Fibroblast of lung (primary cell): ENCODE results near the gene ARRB1. TPM values are rescaled to one million over a fixed set of nuclear protein-coding genes. Genes with fewer than 3 reads are reported as not detected.
A peak's percentile ranks its signal among the peaks of the same experiment; 100 is the strongest.

ENCODE experiments used
- DNase-seq, 2 donors: peaks; one replicate each; pipeline versions ENCODE4 v3.0.0 to v3.0.0-alpha.2; 2010; ENCODE audit warnings: low read depth in 2 of 2
- H2AFZ ChIP-seq: 2 replicates; pipeline ENCODE4 v1.5.1; 2012; ENCODE audit warnings: low read length, control low read depth, inconsistent platforms
- H3K27ac ChIP-seq: 2 replicates; pipeline ENCODE4 v1.5.1; 2011; ENCODE audit warnings: low read length, control low read depth; ENCODE audit not compliant: insufficient read depth
- H3K27me3 ChIP-seq: 2 replicates; pipeline ENCODE4 v1.5.1; 2011; ENCODE audit warnings: mild to moderate bottlenecking, low read length; ENCODE audit not compliant: control insufficient read depth, insufficient read depth
- H3K36me3 ChIP-seq: 2 replicates; pipeline ENCODE4 v1.5.1; 2011; ENCODE audit warnings: low read length; ENCODE audit not compliant: control insufficient read depth, insufficient read depth
- H3K4me1 ChIP-seq: 2 replicates; pipeline ENCODE4 v1.5.1; 2011; ENCODE audit warnings: low read length; ENCODE audit not compliant: control insufficient read depth, insufficient read depth; ENCODE audit errors: extremely low read depth
- H3K4me2 ChIP-seq: 2 replicates; pipeline ENCODE4 v1.5.1; 2011; ENCODE audit warnings: low read length, control low read depth; ENCODE audit not compliant: insufficient read depth; ENCODE audit errors: extremely low read depth
- H3K4me3 ChIP-seq, 4 experiments: fragments of 200-600 bp in 1 of 4; sonication (generic) in 1 of 4; replicated peaks in 1 of 4; 2 replicates each; pipeline ENCODE4 v1.5.1; 2011 to 2016; ENCODE audit warnings: low read length in 4 of 4, low read depth in 3 of 4, mild to moderate bottlenecking in 3 of 4, control low read depth in 2 of 4, inconsistent platforms in 1 of 4, mixed read lengths in 1 of 4; ENCODE audit not compliant: insufficient read depth in 1 of 4; ENCODE audit errors: control extremely low read depth in 1 of 4
- H3K79me2 ChIP-seq: 2 replicates; pipeline ENCODE4 v1.5.1; 2012; ENCODE audit warnings: mild to moderate bottlenecking, low read length, inconsistent platforms; ENCODE audit not compliant: control insufficient read depth, insufficient read depth
- H3K9ac ChIP-seq: 2 replicates; pipeline ENCODE4 v1.5.1; 2011; ENCODE audit warnings: mild to moderate bottlenecking, low read length, control low read depth; ENCODE audit not compliant: insufficient read depth
- H3K9me3 ChIP-seq: 2 replicates; pipeline ENCODE4 v1.5.1; 2012; ENCODE audit warnings: low read depth, low read length; ENCODE audit not compliant: control insufficient read depth, insufficient read depth
- H4K20me1 ChIP-seq: 2 replicates; pipeline ENCODE4 v1.5.1; 2011; ENCODE audit warnings: low read length; ENCODE audit not compliant: control insufficient read depth, insufficient read depth; ENCODE audit errors: extremely low read depth
- CTCF ChIP-seq, 2 donors: IDR thresholded peaks in 1 of 2; conservative IDR thresholded peaks in 1 of 2; 1 replicate in 1 of 2; 2 replicates in 1 of 2; pipeline ENCODE4 v1.5.1; 2011 to 2012; ENCODE audit warnings: low read length in 2 of 2, control low read depth in 1 of 2, inconsistent platforms in 1 of 2, low read depth in 1 of 2, mild to moderate bottlenecking in 1 of 2
- EZH2 ChIP-seq: IDR thresholded peaks from 2 replicates; pipeline ENCODE4 v1.5.1; 2012; ENCODE audit warnings: low read length, control low read depth, mild to moderate bottlenecking; ENCODE audit errors: missing control alignments
- polyA plus RNA-seq, 2 donors: library from polyadenylated mRNA; depleted of rRNA in 1 of 2; stranded (reverse) in 1 of 2; unstranded in 1 of 2; fragments of >200 nt; gene quantifications; 2 replicates each; pipeline ENCODE4 v1.2.1, GENCODE V29; 2011 to 2012; ENCODE audit warnings: missing spikeins in 1 of 2
- total RNA-seq: library from RNA; depleted of rRNA; stranded (reverse); fragments of >200 nt; gene quantifications from 2 replicates; pipeline ENCODE4 v1.2.1, GENCODE V29; 2014

ARRB1 gene
- total and polyA plus RNA-seq, 2 donors (not counting 1 experiment from before 2014, with no cell fraction given), result 4.3 to 18.9 TPM

GRCh38 chr11:75314771-75315438 is 36.6 kb downstream of the ARRB1 start:
- no peak overlapping the region for H3K9ac ChIP-seq
- no peak overlapping the region for H3K4me3 ChIP-seq
- no peaks in the 10 kb centered on the region for H3K27me3 ChIP-seq
- no peak for TF ChIP-seq CTCF (conservative IDR thresholded peaks at IDR 0.05 in 1 of 2, IDR thresholded peaks at IDR 0.05 in 1 of 2; ENCODE audit: low read depth in 1 of 2, low read length in 2 of 2)
- no peak for TF ChIP-seq EZH2
- H3K36me3 ChIP-seq, result no peaks in the 10 kb centered on the region
- H3K79me2 ChIP-seq, result no peaks in the 10 kb centered on the region
- H3K9me3 ChIP-seq, result no peaks in the 10 kb centered on the region
- H3K4me2 ChIP-seq, result no peak overlapping the region
- no peaks in the 10 kb centered on the region for H4K20me1 ChIP-seq
- H2AFZ ChIP-seq, result no peak overlapping the region
- no peak for DNase-seq
- peaks cover 14% of the 10 kb centered on the region for H3K4me1 ChIP-seq
- no peak overlapping the region for H3K27ac ChIP-seq

- H3K4me3 ChIP-seq, result no peak overlapping the region
- no peaks in the 10 kb centered on the region for H3K79me2 ChIP-seq
- H3K4me2 ChIP-seq, result no peak overlapping the region
- no peak for TF ChIP-seq CTCF (conservative IDR thresholded peaks at IDR 0.05 in 1 of 2, IDR thresholded peaks at IDR 0.05 in 1 of 2; ENCODE audit: low read depth in 1 of 2, low read length in 2 of 2)
- H3K27ac ChIP-seq, result peak overlapping the region; percentile 52
- H3K9me3 ChIP-seq, result no peaks in the 10 kb centered on the region
- H2AFZ ChIP-seq, result peak overlapping the region; percentile 17
- H3K4me1 ChIP-seq, result peaks cover 13% of the 10 kb centered on the region
- peak; percentile 55 to 80 for DNase-seq
- H3K36me3 ChIP-seq, result no peaks in the 10 kb centered on the region
- no peak overlapping the region for H3K9ac ChIP-seq
- H3K27me3 ChIP-seq, result no peaks in the 10 kb centered on the region
- H4K20me1 ChIP-seq, result no peaks in the 10 kb centered on the region
Observed at GRCh38 chr11:75313513-75314272, 37.8 kb downstream of the ARRB1 start.

DNA sequence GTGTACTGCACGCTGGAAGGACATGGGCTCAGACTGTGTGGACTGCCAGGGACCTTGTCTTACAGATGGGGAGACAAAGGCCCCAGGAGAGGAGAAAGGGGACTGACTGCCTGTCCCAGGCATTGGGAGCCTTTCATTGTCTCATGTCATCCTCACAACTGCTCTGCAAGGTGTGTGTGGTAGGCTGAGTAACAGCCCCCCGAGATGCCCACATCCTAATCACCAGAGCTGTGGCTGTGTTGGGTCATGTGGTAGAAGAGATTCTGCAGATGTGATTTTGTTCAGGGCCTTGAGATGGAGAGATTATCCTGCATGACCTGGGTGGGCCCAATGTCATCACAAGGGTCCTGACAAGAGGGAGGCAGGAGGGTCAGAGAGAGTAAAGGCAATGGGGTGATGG is 39.1 kb downstream of the ARRB1 start:
- Histone ChIP-seq H3K27me3 (no peaks in the 10 kb centered on the region), H3K4me2 (no peak overlapping the region), H3K27ac (peak overlapping the region; percentile 73), H3K9ac (peak overlapping the region; percentile 24), H2AFZ (peak overlapping the region; percentile 45), H3K79me2 (no peaks in the 10 kb centered on the region), H3K36me3 (no peaks in the 10 kb centered on the region), H3K4me1 (peaks cover 13% of the 10 kb centered on the region), H3K4me3 (no peak overlapping the region), H4K20me1 (no peaks in the 10 kb centered on the region), H3K9me3 (no peaks in the 10 kb centered on the region)
- no peak for DNase-seq
- no peak for TF ChIP-seq CTCF (conservative IDR thresholded peaks at IDR 0.05 in 1 of 2, IDR thresholded peaks at IDR 0.05 in 1 of 2; ENCODE audit: low read depth in 1 of 2, low read length in 2 of 2)
- no peak for TF ChIP-seq EZH2
